Epithelial cell of esophagus (primary cell): Measurements from ENCODE around the gene HOXC5.

Source experiments
- DNase-seq: peaks from one replicate; pipeline ENCODE4 v3.0.0; 2010; ENCODE audit warnings: low read depth
- H3K4me3 ChIP-seq: 2 replicates; pipeline ENCODE4 v1.5.1; 2011; ENCODE audit warnings: mild to moderate bottlenecking, low read length, control low read depth
- TF ChIP-seq, protein P1 (sequence below): IDR thresholded peaks from 2 replicates; pipeline ENCODE4 v1.5.1; 2011; ENCODE audit warnings: low read depth, mild to moderate bottlenecking, low read length, control low read depth, inconsistent platforms; ENCODE audit not compliant: insufficient read depth; ENCODE audit errors: missing control alignments

Gene HOXC5

DNA sequence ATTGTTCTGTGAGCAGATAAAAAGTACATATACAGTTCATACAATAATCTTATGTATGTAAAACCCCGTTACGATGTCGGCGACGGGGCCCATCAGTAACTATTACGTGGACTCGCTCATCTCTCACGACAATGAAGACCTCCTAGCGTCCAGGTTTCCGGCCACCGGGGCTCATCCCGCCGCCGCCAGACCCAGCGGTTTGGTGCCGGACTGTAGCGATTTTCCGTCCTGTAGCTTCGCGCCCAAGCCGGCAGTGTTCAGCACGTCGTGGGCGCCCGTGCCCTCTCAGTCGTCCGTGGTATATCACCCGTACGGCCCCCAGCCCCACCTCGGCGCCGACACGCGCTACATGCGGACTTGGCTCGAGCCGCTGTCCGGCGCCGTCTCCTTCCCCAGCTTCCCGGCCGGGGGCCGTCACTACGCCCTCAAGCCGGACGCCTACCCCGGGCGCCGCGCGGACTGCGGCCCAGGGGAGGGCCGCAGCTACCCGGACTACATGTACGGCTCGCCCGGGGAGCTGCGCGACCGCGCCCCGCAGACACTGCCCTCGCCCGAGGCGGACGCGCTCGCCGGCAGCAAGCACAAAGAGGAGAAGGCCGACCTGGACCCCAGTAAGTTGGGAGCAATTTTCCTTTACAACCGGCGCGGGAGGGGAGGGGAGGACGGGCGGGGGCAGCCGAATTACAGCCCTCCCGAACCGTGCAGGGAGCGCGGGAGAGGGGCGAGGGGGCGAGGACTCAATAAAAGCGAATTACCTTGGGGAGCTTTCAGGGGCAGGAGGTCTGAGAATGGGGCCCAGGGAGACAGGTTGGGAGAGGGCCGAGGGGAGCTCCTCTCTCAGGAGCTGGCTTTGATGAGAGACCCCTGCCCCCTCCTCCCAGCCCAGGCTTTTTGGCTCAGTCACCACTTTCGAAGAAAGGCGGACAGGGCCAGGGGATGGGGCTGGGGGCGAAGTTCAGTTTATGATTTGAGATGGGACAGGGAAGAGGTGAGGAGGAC, 32.4 kb upstream of the HOXC5 start, which contains the start of gene HOXC9:
TSS of gene HOXC9 (plus strand) at position 46 of the 999 bp plus-strand sequence. CDS start at position 74, 28 bp downstream.
- no peak for DNase-seq
- peak within 1 kb of the TSS; percentile 33 for H3K4me3 ChIP-seq
- TF ChIP-seq, protein P1, sequence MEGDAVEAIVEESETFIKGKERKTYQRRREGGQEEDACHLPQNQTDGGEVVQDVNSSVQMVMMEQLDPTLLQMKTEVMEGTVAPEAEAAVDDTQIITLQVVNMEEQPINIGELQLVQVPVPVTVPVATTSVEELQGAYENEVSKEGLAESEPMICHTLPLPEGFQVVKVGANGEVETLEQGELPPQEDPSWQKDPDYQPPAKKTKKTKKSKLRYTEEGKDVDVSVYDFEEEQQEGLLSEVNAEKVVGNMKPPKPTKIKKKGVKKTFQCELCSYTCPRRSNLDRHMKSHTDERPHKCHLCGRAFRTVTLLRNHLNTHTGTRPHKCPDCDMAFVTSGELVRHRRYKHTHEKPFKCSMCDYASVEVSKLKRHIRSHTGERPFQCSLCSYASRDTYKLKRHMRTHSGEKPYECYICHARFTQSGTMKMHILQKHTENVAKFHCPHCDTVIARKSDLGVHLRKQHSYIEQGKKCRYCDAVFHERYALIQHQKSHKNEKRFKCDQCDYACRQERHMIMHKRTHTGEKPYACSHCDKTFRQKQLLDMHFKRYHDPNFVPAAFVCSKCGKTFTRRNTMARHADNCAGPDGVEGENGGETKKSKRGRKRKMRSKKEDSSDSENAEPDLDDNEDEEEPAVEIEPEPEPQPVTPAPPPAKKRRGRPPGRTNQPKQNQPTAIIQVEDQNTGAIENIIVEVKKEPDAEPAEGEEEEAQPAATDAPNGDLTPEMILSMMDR, result no peak

- TF ChIP-seq, protein P1, result no peak
- no peak overlapping the region for H3K4me3 ChIP-seq
- no peak for DNase-seq
Measured at GRCh38 chr12:54001283-54002187, 31.3 kb upstream of the HOXC5 start.

- H3K4me3 ChIP-seq, result no peak overlapping the region
- no peak for DNase-seq
Measured at GRCh38 chr12:54002278-54002914, 30.5 kb upstream of the HOXC5 start.

GRCh38 chr12:54002915-54003389, 29.9 kb upstream of the HOXC5 start:
- TF ChIP-seq, protein P1, result no peak
- DNase-seq, result no peak

More at GRCh38 chr12:54002278-54002914, 30.5 kb upstream of the HOXC5 start:
- TF ChIP-seq, protein P1, result no peak

DNA sequence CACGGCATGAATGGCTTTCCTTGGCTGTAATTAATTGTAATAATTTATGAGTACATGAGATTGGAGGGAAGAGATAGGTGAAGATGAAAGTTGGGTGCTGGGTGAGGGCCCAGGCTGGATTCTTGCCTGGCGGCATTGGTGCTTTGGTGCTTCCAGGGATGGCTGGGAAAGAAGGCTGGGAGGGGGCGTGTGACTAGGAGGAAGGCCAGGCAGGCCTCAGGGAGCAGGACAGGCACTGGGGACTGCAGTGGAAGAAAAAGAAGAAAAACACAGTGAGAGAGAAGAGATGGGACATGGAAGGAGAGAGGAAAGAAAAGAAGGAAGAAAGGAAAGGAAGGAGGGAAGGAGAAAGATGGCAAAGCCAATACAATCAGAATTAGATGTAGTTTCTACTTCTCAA, 29.2 kb upstream of the HOXC5 start:
- TF ChIP-seq, protein P1, result no peak
- H3K4me3 ChIP-seq, result no peak overlapping the region
- no peak for DNase-seq

More at GRCh38 chr12:54002915-54003389, 29.9 kb upstream of the HOXC5 start:
- H3K4me3 ChIP-seq, result no peak overlapping the region

DNA sequence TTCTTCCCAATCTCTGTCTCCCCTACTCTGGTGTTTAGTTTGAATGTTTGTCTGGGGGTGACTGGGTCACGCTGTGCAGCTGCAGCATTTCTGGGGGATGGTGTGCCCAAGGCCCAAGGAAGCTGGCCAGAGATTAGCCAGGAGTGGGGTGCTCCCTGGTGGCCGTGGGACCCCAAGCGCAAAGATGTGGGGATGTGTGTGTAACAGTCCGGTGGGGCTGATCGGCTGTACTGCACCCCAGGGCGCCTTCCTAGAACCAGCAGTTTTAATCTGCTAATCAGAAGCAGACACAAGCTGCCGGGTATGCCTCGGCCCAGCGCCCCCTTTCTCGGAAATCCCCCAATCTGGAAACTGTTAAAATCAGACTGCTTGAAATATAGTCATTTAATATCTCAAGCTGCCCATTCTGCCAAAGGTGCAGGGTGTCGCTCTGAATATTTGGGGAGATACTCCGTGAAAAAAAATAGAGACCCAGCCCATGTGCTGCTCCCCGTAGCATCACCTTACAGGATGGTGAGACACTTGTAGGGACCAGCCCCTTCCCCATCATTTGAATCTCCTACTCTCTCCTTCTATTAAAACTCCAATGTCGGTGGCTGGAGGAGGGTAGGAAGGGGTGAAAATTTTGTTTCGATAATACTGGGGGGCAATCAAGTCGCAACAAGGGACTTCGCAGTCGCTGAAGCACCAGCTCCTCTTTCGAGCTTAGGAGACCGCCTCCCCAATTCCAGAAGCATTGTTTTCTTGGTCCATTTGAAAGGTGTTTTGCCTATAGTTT, 28.6 kb upstream of the HOXC5 start:
- no peak overlapping the region for H3K4me3 ChIP-seq
- TF ChIP-seq, protein P1, result no peak
- DNase-seq, result no peak
